Measurements from ENCODE around the gene USP28. TPM values are rescaled to one million over a fixed set of nuclear protein-coding genes. Genes with fewer than 3 reads are reported as not detected.
"Not testable (repeated sequence)": the region's sequence is repeated elsewhere in the genome, so short reads cannot be mapped to it uniquely, and the experiment has no call there.

USP28 gene, protein sequence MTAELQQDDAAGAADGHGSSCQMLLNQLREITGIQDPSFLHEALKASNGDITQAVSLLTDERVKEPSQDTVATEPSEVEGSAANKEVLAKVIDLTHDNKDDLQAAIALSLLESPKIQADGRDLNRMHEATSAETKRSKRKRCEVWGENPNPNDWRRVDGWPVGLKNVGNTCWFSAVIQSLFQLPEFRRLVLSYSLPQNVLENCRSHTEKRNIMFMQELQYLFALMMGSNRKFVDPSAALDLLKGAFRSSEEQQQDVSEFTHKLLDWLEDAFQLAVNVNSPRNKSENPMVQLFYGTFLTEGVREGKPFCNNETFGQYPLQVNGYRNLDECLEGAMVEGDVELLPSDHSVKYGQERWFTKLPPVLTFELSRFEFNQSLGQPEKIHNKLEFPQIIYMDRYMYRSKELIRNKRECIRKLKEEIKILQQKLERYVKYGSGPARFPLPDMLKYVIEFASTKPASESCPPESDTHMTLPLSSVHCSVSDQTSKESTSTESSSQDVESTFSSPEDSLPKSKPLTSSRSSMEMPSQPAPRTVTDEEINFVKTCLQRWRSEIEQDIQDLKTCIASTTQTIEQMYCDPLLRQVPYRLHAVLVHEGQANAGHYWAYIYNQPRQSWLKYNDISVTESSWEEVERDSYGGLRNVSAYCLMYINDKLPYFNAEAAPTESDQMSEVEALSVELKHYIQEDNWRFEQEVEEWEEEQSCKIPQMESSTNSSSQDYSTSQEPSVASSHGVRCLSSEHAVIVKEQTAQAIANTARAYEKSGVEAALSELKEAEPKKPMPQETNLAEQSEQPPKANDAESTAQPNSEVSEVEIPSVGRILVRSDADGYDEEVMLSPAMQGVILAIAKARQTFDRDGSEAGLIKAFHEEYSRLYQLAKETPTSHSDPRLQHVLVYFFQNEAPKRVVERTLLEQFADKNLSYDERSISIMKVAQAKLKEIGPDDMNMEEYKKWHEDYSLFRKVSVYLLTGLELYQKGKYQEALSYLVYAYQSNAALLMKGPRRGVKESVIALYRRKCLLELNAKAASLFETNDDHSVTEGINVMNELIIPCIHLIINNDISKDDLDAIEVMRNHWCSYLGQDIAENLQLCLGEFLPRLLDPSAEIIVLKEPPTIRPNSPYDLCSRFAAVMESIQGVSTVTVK
- total RNA-seq: 34.8 and 36.2 TPM in 2 replicates

DNA sequence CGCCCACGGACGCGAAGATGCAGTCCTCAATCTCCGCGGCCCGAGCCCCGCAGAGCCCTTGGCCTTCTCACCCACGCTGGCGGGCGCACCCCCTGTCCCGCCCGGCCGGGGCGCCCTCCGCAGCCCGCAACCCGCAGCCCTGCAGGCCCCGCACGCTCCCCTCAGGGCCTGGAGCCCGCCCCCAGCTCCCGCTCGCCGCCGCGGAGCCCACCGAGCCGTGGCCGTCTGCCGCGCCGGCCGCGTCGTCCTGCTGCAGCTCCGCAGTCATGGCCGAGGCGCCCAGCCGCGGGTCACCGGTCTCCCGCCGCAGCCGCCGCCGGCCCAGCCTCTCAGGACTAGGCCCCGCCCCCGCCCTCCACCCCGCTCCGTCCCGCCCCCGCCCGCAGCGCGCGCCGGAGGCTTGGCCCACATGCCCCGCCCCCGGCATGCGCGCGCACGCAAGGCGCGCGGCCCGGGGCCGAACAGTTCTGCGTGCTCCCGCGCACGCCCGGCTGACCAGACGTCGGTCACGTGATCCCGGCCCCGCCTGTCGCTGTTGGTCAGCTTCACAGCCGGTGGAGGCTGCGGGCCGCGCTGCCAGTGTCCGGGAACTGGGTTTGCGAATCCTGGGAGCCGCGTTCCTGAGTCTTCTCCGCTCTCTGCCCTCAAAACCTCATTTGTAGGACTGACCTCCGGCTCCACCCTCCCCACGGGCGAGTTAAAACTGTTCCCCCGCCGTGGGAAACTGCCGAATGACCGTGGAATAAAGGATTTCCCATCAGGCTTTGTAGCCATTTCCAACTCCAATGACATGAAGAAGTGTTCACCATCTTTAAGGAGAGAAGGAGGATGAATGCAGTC, at the start of gene USP28:
TSS of gene USP28 (minus strand) at position 339 of the 840 bp plus-strand sequence. CDS start at position 268, 71 bp downstream.
- intact Hi-C loops (cut with micrococcal nuclease): loop anchor here (1.0 to 10.0 kb wide), 4 partner anchors 103 to 561 kb away; partner anchors contain the start of genes C11orf71, RBM7, TTC12 and ZW10
- peak within 1 kb of the TSS; percentile 91 for H3K4me3 Mint-ChIP-seq
- peak within 1 kb of the TSS; percentile 96 for H3K27ac Mint-ChIP-seq
- H3K27me3 Mint-ChIP-seq: no peaks in the 10 kb centered on the region
- no peaks in the 10 kb centered on the region for H3K9me3 Mint-ChIP-seq
- H3K36me3 Mint-ChIP-seq (ENCODE audit: low read depth): peaks cover 18% of the 10 kb centered on the region
- peaks cover 47% of the 10 kb centered on the region for H3K4me1 Mint-ChIP-seq
- DNase-seq: peak; percentile 95

DNA sequence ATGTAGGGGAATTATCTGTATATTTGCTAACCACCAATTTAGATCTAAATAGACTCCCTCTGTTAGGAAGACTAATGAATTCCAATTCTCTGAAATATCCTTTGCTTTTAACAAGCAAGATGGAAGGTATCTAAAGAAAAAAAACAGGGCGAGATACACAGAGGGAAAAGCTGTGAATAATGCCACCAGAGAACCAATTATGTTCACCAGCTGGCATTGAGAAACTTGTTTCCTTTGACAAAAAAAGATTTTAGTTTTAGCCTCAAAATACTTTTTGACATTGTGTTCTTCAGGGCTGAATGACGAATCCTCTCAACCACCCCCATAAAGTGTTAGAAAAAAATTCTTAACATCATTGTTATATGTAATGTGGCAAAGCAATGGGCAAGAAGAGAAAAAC, 48.2 kb upstream of the USP28 start:
- H3K27me3 Mint-ChIP-seq: peaks cover 8% of the 10 kb centered on the region
- intact Hi-C loops (cut with micrococcal nuclease): no loop called here
- H3K9me3 Mint-ChIP-seq: no peaks in the 10 kb centered on the region
- no peak overlapping the region for H3K27ac Mint-ChIP-seq
- no peaks in the 10 kb centered on the region for H3K4me1 Mint-ChIP-seq
- no peak overlapping the region for H3K4me3 Mint-ChIP-seq
- no peaks in the 10 kb centered on the region for H3K36me3 Mint-ChIP-seq (ENCODE audit: low read depth)
- no peak for DNase-seq

- H3K4me1 Mint-ChIP-seq; H3K4me3 Mint-ChIP-seq; DNase-seq; H3K36me3 Mint-ChIP-seq (ENCODE audit: low read depth); H3K27ac Mint-ChIP-seq; H3K9me3 Mint-ChIP-seq; intact Hi-C loops (cut with micrococcal nuclease): not testable (repeated sequence)
- H3K27me3 Mint-ChIP-seq: peaks cover 22% of the 10 kb centered on the region
These were observed 36.1 kb upstream of the USP28 start for GRCh38 chr11:113911491-113911890.

GRCh38 chr11:113908098-113908497, 32.7 kb upstream of the USP28 start:
- Mint-ChIP-seq H3K27ac (no peak overlapping the region), H3K9me3 (no peaks in the 10 kb centered on the region), H3K36me3 (ENCODE audit: low read depth) (no peaks in the 10 kb centered on the region), H3K27me3 (peaks cover 32% of the 10 kb centered on the region), H3K4me1 (no peaks in the 10 kb centered on the region), H3K4me3 (no peak overlapping the region)
- intact Hi-C loops (cut with micrococcal nuclease): no loop called here
- DNase-seq: no peak

DNA sequence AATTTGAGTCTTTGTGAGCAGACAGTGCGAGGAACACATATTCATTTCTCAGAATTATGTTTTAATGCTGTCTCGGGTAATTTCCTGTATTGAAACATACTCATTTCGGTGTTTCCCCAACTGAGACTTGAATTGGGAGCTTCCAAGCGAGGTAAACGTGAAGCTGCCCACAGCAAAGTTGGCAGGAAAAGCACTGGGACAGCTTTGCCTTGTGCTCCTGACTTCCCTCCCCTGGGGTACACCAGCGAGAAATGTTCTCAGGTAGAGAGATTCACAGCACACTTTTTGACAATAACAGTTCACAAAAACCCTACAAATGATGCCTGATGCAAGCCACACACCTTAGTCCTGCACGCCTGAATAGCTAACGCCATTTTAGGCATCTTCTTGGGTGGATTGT, 32.3 kb upstream of the USP28 start:
- Mint-ChIP-seq H3K4me3 (no peak overlapping the region), H3K27ac (no peak overlapping the region), H3K36me3 (ENCODE audit: low read depth) (no peaks in the 10 kb centered on the region), H3K27me3 (peaks cover 32% of the 10 kb centered on the region), H3K9me3 (no peaks in the 10 kb centered on the region), H3K4me1 (no peaks in the 10 kb centered on the region)
- intact Hi-C loops (cut with micrococcal nuclease): no loop called here
- DNase-seq: no peak

DNA sequence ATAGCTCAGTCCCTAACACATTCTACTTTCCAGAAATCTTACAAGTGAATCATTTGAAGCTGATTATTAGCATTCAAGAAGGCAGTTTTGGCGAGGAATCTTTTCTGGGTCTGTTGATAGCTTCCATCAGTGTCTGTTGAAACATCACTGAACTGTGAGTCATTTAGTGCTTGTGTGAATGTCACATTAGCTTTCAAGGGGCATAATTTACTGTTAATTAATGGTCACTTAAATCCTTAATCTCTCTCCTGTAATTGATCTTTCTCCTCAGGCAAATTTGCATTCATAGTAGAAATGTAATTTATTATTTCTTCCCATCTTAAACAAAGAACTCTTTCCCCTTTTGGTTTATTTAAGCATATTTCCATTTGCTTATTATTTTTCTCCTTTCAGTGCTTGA, 31.8 kb upstream of the USP28 start:
- H3K36me3 Mint-ChIP-seq (ENCODE audit: low read depth): no peaks in the 10 kb centered on the region
- peaks cover 35% of the 10 kb centered on the region for H3K27me3 Mint-ChIP-seq
- no peaks in the 10 kb centered on the region for H3K4me1 Mint-ChIP-seq
- H3K4me3 Mint-ChIP-seq: no peak overlapping the region
- intact Hi-C loops (cut with micrococcal nuclease): no loop called here
- no peak overlapping the region for H3K27ac Mint-ChIP-seq
- no peaks in the 10 kb centered on the region for H3K9me3 Mint-ChIP-seq
- no peak for DNase-seq

- Mint-ChIP-seq H3K36me3 (ENCODE audit: low read depth) (no peaks in the 10 kb centered on the region), H3K27me3 (peaks cover 39% of the 10 kb centered on the region), H3K4me3 (no peak overlapping the region), H3K27ac (no peak overlapping the region), H3K4me1 (no peaks in the 10 kb centered on the region), H3K9me3 (no peaks in the 10 kb centered on the region)
- DNase-seq: no peak
- intact Hi-C loops (cut with micrococcal nuclease): no loop called here
These were observed 31.1 kb upstream of the USP28 start for GRCh38 chr11:113906516-113906915.

GRCh38 chr11:113906038-113906437, 30.7 kb upstream of the USP28 start:
- H3K36me3 Mint-ChIP-seq (ENCODE audit: low read depth): no peaks in the 10 kb centered on the region
- no peaks in the 10 kb centered on the region for H3K4me1 Mint-ChIP-seq
- H3K4me3 Mint-ChIP-seq: no peak overlapping the region
- H3K27me3 Mint-ChIP-seq: peaks cover 42% of the 10 kb centered on the region
- H3K9me3 Mint-ChIP-seq: no peaks in the 10 kb centered on the region
- intact Hi-C loops (cut with micrococcal nuclease): no loop called here
- H3K27ac Mint-ChIP-seq: no peak overlapping the region
- DNase-seq: no peak

DNA sequence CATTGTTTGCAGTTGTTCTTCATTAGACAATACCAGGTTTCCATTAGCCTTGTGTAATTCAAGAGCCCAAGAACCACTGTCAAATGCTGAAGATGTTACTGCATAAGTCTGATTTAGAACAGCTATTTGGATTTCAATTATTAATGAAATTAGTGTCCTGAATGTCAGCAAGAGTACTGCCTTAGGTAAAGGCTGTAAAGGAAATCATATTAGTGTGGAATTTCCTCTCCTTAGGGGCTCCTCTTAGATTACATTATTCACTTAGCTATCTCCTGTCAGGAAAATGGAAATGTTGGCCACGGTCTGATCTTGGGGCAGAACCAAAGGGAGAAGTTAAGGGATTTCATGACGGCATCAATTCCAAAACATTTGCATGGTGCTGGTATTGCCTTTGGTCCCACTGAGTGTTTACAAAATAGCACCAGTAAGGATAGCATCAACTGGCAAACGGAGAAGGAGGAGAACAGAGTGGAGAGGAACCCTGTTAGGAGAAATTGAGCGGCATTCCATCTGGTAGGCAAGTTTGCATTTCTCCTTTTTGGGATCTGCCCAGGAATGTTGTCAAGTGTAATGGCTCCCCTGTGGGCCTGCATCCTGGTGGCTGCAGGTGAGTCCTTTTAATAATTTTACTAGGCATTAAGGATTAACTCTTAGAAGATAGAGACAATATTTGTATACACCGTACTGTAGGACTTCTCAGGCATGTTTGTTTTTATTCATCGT, 29.2 kb upstream of the USP28 start, which contains the start of gene HTR3B:
TSS of gene HTR3B (plus strand) at position 418 of the 723 bp plus-strand sequence. CDS start at position 556, 138 bp downstream.
- H3K4me1 Mint-ChIP-seq: no peaks in the 10 kb centered on the region
- no peak within 1 kb of the TSS for H3K4me3 Mint-ChIP-seq
- intact Hi-C loops (cut with micrococcal nuclease): no loop called here
- no peak for DNase-seq
- H3K27me3 Mint-ChIP-seq: peaks cover 38% of the 10 kb centered on the region
- H3K36me3 Mint-ChIP-seq (ENCODE audit: low read depth): no peaks in the 10 kb centered on the region
- H3K27ac Mint-ChIP-seq: no peak within 1 kb of the TSS
- no peaks in the 10 kb centered on the region for H3K9me3 Mint-ChIP-seq

GRCh38 chr11:113901141-113901540, 25.8 kb upstream of the USP28 start:
- H3K9me3 Mint-ChIP-seq: no peaks in the 10 kb centered on the region
- peaks cover 20% of the 10 kb centered on the region for H3K27me3 Mint-ChIP-seq
- peaks cover 1% of the 10 kb centered on the region for H3K4me1 Mint-ChIP-seq
- H3K27ac Mint-ChIP-seq: no peak overlapping the region
- intact Hi-C loops (cut with micrococcal nuclease): no loop called here
- no peaks in the 10 kb centered on the region for H3K36me3 Mint-ChIP-seq (ENCODE audit: low read depth)
- no peak overlapping the region for H3K4me3 Mint-ChIP-seq
- DNase-seq: no peak

DNA sequence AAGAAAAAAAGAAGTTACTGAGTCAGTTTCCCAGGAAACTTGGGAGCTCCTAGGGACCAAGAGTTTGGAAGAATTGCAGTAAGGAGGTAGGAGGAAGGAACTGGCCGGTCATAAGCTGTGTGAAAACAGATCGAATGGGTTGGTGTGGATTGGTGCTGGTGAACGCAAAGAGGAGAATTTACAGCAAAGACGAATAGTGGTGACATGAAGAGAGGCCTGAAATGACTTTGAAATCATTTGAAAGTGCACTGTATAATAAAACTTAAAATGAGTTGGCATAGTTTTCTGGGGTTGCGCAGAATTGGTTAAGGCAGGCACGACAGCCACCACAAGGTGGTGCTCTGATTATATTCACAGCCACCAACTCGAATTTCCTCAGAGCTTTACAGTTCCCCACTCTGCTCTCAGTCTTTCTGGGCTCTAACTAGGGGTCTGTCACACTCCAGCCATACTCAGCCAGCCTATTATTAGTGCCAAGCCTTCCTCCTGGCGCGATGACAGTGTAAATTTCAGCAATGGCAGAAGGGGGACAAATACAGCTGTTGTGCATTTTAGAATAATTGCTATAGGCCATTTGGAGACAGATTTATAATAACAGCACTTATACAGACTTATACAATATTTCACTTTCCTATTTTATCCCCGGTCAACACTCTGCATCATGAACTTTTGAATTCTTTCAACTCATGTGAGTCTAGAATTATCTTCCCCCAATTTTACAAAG, 20.9 kb upstream of the USP28 start:
- intact Hi-C loops (cut with micrococcal nuclease): loop anchor here (1.0 kb wide), 1 partner anchor 365 kb away; no protein-coding TSS in a partner anchor
- no peaks in the 10 kb centered on the region for H3K36me3 Mint-ChIP-seq (ENCODE audit: low read depth)
- no peaks in the 10 kb centered on the region for H3K9me3 Mint-ChIP-seq
- H3K4me3 Mint-ChIP-seq: no peak overlapping the region
- H3K27ac Mint-ChIP-seq: no peak overlapping the region
- DNase-seq: peak; percentile 76
- peaks cover 3% of the 10 kb centered on the region for H3K27me3 Mint-ChIP-seq
- H3K4me1 Mint-ChIP-seq: peaks cover 1% of the 10 kb centered on the region
